Suppressor macrophage (primary cell): Measurements from ENCODE around the gene DOK5.
"Not testable (repeated sequence)": the region's sequence is repeated elsewhere in the genome, so short reads cannot be mapped to it uniquely, and the experiment has no call there.

Experiments
- DNase-seq, 4 experiments: peaks; one replicate each; pipeline ENCODE4 v3.0.0-alpha.2; 2020 to 2022

The DOK5 gene

GRCh38 chr20:54472607-54473006 is 2.8 kb upstream of the DOK5 start:
- DNase-seq: no peak

DNA sequence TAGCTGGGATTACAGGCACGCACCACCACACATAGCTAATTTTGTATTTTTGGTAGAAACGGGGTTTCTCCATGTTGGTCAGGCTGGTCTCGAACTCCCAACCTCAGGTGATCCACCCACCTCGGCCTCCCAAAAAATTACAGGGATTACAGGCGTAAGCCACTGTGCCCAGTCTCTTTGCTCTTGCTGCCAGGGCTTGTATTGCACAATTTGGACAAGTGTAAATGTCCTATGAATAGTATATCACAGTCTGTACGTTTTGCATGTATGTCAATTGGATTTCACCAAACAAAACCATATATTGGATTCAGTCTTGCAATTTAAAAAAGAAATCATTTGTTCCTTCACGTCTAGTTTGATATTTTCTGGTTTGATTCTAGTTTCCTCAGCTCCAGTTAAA is 2.1 kb upstream of the DOK5 start:
- DNase-seq: no peak

GRCh38 chr20:54474046-54474445 is 1.3 kb upstream of the DOK5 start:
- DNase-seq: no peak

GRCh38 chr20:54474866-54475265 is 527 bp upstream of the DOK5 start:
- no peak for DNase-seq

GRCh38 chr20:54476169-54477009 is 996 bp downstream of the DOK5 start:
- DNase-seq: no peak

DNA sequence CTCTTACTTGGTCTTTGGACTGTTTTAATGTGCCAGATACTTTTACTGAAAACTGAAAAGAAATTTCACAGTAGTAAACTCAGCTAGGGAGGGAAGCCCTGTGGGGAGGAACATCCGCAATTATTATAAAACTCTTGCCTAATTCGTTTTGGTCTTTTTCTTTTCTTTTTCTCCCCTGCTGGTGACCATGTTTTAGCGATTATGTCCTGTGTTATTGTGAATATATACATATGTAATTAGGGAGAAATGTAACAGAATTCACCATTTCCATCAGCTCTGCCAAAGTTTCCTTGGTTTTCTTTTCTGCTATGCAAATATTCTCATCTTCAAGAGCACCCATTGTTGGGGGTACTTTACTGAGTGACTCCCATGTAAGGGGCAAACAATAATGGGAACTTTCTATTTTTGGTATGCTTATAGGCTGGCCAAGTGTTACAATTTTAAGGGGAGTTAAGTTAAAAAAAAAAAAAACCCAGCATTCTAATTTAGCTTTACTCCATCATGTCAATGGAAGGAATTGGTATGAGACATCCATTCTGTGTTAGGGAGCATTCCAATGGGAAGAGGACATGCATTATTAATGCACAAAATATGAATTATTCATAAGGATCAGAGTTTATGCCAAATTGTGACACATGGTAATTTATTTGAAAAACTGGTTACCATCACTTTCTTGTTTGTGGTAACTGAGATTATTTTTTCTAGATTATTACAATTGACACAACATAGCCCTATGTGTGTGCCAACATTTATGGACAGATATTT is 2.0 kb downstream of the DOK5 start:
- DNase-seq: no peak

DNA sequence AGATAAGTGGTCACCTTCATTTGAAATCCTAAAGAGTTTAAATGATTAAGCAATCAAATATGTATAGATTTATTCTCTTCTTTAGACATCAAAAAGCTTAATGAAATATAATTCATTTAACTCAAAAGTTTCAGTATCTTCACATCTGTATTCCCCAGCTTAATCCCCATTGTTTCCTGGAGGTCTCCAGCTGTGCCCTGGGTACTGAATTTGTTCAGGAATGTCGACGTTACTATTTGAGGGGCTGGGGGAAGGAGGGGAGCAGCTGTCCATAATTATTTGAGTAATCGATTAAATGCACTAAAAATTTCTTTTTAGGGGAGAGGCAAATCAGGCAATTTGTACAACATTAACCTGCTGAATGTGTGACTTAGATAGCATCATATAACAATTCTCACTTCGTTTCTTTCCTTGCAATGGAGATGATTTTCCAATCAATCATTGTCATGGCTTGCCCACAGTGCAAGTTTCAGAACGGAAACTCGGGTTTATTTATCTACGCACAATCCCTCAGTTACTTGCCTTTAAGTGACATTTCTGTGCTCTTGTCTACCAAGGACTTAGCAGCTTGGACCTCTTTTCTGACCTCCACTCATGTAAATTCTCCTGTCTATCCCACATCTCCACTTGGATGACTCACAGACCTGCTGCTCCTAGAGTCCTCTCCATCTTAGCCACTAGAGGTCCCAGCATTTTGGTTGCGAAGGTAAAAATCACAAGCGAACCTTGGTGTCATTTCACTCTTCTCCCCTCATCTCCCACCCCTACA is 3.9 kb downstream of the DOK5 start:
- DNase-seq: peak in 1 of 4 experiments; percentile 7

GRCh38 chr20:54479937-54480336 is 4.5 kb downstream of the DOK5 start:
- not testable (repeated sequence) for DNase-seq

- no peak for DNase-seq
Observed at GRCh38 chr20:54481442-54481841, 6.0 kb downstream of the DOK5 start.

GRCh38 chr20:54485631-54486030 is 10.2 kb downstream of the DOK5 start:
- DNase-seq: no peak

GRCh38 chr20:54486585-54486984 is 11.2 kb downstream of the DOK5 start:
- no peak for DNase-seq

DNA sequence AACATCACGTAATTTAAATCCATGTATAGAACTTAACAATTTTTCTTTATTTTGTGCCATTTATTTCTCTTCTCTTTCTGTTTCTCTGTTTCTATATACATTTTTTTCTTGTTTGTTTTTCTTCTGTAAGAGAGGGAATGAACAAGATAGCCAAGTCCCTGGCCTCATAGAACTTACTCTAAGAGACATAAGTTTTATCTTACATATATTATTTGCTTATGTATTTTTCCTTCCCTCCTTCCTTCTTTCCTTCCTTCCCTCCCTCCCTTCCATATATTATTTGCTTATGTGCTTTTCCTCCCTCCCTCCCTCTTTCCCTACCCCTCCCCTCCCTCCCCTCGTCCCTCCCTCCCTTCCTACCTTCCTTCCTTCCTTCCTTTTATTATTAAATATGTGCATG is 13.0 kb downstream of the DOK5 start:
- DNase-seq: no peak

GRCh38 chr20:54491506-54491905 is 16.1 kb downstream of the DOK5 start:
- DNase-seq: no peak

DNA sequence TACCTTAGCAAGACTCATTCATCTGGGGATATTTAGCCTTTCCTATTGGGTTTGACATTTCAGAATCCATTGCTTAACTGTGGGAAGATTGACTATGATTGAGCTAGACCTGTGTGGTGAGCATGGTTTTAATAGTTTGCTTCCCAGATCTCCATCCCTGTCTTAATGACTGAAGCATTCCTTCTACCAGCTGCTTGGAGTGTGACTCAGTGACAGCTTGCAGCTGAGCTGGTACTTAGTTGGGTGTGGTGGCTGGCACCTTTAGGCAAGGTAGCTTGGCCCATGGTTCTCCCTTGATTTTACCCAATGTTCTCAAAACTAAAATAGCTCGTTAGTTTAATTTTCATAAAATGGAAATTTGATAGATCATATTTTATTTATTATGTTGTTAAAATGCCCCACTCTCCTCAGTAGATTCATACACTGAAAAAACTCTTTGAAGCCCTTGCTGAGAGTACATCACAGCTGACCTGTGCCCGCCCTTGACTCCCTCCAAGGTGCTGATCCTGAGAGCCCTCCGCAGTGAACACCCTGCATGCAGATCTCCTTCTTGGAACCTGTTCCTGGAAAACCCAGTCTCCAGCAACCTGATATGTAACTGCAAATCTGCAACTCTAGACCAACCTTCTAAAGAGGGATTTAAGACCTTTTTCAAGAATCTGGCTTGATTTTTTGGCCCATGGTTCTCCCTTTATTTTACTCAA is 19.1 kb downstream of the DOK5 start:
- DNase-seq: no peak

DNA sequence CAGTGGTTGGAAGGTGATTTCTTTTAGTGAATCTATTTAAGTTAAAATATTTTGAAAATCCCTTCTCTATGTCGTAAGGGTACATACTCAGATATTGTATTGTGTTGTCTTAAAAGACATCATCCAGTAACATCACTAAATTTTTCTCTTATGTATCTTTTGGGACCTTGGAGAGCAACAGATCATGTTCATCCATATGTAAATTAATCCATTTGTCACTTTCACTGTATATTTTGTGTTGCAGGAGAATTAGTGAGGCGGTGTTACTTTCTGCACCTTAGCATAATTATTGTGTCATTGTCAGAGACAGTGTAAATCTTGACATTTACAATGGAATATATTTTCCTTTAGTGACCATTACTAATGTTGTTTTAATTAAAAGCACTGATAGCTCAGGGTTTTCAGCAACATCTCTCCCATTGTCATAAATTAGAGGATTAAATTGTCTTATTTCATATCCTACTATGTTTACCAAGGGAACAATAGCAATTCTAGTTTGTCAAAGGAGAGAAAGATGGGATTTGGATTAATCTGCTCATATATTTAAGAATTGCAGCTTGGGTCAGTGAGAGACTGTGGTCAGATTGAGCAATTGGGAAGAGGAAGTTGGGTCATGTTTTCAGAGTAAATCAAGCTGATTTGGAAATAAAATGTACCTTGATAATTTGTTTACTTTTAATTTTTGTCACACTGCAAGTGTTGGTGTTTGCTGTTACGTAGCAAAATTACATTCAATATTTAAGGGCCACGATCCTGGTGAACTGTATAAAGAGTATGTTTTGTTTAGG is 22.7 kb downstream of the DOK5 start:
- peak; percentile 10 to 53 (median 22) for DNase-seq

GRCh38 chr20:54499111-54499510 is 23.7 kb downstream of the DOK5 start:
- DNase-seq: no peak

- no peak for DNase-seq
Observed at GRCh38 chr20:54502179-54502578, 26.8 kb downstream of the DOK5 start.

- no peak for DNase-seq
Observed at GRCh38 chr20:54506643-54507042, 31.2 kb downstream of the DOK5 start.

- no peak for DNase-seq
Observed at GRCh38 chr20:54510541-54511129, 35.2 kb downstream of the DOK5 start.

- no peak for DNase-seq
Observed at GRCh38 chr20:54512694-54513093, 37.3 kb downstream of the DOK5 start.

DNA sequence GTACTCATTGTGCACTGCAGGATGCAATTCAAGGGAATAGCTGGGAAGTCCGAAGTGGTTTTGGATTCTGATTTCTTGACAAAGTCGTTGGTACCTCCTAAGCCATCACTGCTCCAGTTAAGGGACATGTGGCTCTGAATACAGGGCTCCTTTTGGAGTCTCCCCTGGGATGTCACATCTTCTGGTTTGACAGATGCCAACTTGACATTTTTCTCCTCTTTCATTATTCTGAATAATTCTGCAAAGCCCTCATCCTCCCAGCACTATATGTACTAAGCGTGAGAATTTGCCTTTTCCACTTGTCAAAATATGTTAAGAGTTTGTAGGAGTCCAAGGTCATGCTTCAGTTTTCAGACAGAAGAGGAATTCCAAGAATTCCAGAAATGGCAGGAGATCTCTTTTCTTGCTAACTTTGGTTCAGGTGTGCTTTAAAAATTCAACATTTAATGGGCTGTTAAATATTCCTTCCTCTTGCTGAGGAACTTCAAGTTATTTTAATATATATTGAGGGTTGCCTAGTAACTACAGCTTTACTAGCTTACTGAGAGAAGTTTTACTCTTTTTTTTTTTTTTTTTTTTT is 38.7 kb downstream of the DOK5 start:
- DNase-seq: no peak
